AG04450 (cell line): ENCODE results near the gene PTPN3. TPM values are rescaled to one million over a fixed set of nuclear protein-coding genes. Genes with fewer than 3 reads are reported as not detected.

Source experiments
- CTCF ChIA-PET: fragments of 300-600, 350-600 bp; formaldehyde crosslinking; extraction: SDS; loops from one replicate; lab custom pipeline; 2022; ENCODE audit warnings: antibody characterized with exemption, inconsistent platforms; lab: Charles Lee
- POLR2A ChIA-PET: fragments of 350-600 bp; formaldehyde crosslinking; extraction: SDS; loops from one replicate; lab custom pipeline; 2021; ENCODE audit warnings: antibody characterized with exemption, inconsistent platforms; lab: Yijun Ruan, JAX
- DNase-seq: peaks from one replicate; pipeline ENCODE4 v3.0.0-alpha.2; 2011; ENCODE audit warnings: low read depth, low spot score
- H3K27ac ChIP-seq: one replicate; pipeline ENCODE4 v1.5.1; 2012; ENCODE audit warnings: low read depth, low read length, control low read depth
- H3K27me3 ChIP-seq: one replicate; pipeline ENCODE4 v1.6.0; 2012; ENCODE audit warnings: low read length; ENCODE audit not compliant: control insufficient read depth, insufficient read depth
- H3K4me3 ChIP-seq: 2 replicates; pipeline ENCODE4 v1.5.1; 2011; ENCODE audit warnings: mild to moderate bottlenecking, low read depth, low read length, control low read depth
- H3K9me3 ChIP-seq: 2 replicates; pipeline ENCODE4 v1.5.1; 2012; ENCODE audit warnings: low read length; ENCODE audit not compliant: control insufficient read depth, insufficient read depth
- polyA plus RNA-seq: library from polyadenylated mRNA; depleted of rRNA; stranded (reverse); fragments of >200 nt; gene quantifications from 2 replicates; pipeline ENCODE4 v1.2.3, GENCODE V29; 2011
- TF ChIP-seq, protein P1 (sequence below): IDR thresholded peaks from 2 replicates; pipeline ENCODE4 v1.5.1; 2011; ENCODE audit warnings: low read depth, low read length, control low read depth, inconsistent platforms

Gene PTPN3
- polyA plus RNA-seq, 1 experiment = 1.4 TPM

DNA sequence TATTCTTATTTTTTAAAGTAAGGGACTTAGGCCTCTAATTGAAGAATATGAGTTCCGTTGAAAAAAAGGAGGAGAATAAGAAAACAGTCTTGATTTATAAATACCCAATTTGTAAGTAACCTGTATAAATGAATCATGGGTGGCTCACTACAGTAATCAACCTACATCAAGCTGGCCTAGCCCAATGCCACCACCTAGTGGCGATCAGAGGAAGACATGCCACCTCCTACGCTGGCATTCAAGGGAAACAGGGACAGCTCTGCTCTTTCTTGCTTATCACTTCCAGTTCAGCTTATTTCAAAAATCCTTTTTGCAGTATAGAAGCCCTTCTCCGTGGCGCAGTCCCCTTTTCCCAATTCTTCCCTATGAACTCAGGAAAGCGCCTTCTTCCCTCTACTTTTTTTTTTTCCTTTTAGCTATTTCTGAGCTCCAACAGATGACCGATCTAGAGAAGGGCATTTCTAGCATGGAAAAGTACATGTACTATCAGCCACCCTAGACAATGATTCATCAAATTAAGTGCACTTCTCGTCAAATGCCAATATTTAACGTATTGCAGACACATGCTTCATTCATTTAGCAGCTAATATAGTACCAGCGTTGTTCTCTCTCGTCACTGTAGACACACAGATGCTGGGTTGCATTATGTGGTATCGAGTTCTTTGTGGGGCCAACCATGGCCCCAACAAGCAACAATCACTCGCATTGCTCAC lies 28.3 kb downstream of the PTPN3 start:
- H3K4me3 ChIP-seq = no peak overlapping the region
- CTCF ChIA-PET = interaction anchor here (0.6 to 6.1 kb wide), 23 partner anchors 9 to 516 kb away, joined by 3 to 133 read pairs (median 6); no protein-coding TSS in a partner anchor
- TF ChIP-seq, protein P1, sequence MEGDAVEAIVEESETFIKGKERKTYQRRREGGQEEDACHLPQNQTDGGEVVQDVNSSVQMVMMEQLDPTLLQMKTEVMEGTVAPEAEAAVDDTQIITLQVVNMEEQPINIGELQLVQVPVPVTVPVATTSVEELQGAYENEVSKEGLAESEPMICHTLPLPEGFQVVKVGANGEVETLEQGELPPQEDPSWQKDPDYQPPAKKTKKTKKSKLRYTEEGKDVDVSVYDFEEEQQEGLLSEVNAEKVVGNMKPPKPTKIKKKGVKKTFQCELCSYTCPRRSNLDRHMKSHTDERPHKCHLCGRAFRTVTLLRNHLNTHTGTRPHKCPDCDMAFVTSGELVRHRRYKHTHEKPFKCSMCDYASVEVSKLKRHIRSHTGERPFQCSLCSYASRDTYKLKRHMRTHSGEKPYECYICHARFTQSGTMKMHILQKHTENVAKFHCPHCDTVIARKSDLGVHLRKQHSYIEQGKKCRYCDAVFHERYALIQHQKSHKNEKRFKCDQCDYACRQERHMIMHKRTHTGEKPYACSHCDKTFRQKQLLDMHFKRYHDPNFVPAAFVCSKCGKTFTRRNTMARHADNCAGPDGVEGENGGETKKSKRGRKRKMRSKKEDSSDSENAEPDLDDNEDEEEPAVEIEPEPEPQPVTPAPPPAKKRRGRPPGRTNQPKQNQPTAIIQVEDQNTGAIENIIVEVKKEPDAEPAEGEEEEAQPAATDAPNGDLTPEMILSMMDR = peak; percentile 96
- no peak overlapping the region for H3K27ac ChIP-seq
- no peaks in the 10 kb centered on the region for H3K27me3 ChIP-seq
- no peaks in the 10 kb centered on the region for H3K9me3 ChIP-seq
- POLR2A ChIA-PET = no interaction called here
- peak; percentile 47 for DNase-seq

DNA sequence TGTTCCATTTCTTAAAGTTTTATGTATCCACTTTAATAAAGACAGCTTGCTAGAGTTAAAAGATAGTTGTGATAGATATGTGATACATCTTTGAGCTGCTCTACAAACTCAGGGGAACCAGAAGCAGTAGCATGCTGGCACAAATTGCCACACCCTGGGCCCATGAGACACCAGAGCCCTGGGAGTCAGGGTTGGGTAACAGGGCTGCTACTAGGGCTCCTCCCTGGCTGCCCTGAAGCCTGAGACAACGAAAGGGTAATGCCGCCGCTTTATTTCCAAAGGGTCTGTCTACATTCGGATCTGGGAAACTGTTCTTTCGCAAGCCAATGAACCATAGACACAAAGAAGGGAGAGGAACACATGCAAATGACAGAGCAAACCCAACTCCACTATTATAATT lies 29.2 kb downstream of the PTPN3 start:
- Histone ChIP-seq H3K9me3 (no peaks in the 10 kb centered on the region), H3K4me3 (no peak overlapping the region), H3K27ac (no peak overlapping the region), H3K27me3 (no peaks in the 10 kb centered on the region)
- no peak for DNase-seq
- POLR2A ChIA-PET = no interaction called here
- CTCF ChIA-PET = interaction anchor here (1.1 to 6.1 kb wide), 15 partner anchors 8 to 227 kb away, joined by 3 to 133 read pairs (median 9); no protein-coding TSS in a partner anchor
- TF ChIP-seq, protein P1 = no peak

DNA sequence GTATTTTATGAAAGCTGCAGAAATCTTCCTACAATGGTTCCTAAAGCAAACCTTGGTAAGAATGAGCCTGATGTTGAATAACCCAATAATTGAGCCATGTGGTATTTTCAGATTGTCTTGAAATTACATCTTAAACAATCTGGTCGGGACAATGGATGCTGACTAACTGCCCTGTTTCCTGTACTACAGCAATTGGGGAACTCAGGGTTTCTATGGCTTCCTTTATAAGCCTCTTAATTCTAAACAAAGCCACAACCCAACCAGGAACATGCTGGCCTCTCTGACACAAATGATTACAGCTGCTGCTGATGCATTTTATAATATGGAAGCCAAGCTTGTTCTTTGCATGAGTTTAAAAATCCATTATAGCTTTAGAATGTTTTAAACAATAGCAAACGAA lies 30.2 kb downstream of the PTPN3 start:
- CTCF ChIA-PET = interaction anchor here (0.9 to 6.1 kb wide), 3 partner anchors 20 to 56 kb away, joined by 8 to 133 read pairs (median 26); no protein-coding TSS in a partner anchor
- Histone ChIP-seq H3K27ac (no peak overlapping the region), H3K9me3 (no peaks in the 10 kb centered on the region), H3K4me3 (no peak overlapping the region), H3K27me3 (no peaks in the 10 kb centered on the region)
- DNase-seq = no peak
- TF ChIP-seq, protein P1 = no peak
- POLR2A ChIA-PET = no interaction called here

DNA sequence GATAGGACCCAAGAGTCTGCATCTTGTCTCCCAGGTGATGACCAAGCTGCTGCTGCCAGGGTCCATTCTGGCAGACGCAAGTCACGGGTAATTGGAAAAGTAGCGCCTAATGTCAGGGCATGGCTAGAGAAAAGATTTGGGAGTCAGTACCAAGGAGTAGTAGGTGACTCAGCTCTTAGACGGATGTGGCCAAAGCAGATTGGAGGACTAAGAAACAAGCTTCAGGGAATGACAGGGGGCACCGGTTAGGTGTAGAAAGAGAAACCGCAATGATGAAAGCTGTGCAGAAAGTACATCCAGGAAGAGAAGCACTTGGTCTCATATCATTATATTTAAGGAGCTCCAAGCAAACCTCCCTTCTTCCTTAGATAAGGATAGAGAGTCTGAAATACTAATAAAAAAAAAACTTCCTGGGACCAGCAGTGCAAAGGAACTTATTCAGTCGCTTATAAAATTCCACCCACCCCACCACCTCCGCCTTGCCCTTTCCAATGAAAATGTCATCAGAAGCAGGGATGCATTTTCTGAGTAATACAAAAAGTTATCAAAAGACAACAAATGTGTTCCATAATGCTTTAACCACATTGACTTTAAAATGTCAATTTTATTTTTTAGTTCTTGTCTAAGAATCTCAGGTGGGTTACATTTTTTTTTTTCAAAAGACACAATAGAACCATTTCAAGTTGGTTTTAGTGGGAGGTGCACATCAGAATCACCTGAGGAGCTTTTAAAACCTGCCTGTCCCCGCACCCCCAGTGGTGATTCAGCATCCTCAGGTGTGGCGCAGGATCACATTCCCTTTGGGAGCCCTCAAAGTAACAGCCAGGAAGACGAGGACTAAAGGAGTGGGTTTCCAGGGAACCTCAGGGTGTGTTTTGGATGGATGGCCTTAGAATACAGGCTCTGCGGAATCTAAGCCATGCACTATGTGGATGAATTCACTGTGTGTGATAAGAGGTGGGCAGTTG lies 31.2 kb downstream of the PTPN3 start:
- Histone ChIP-seq H3K27ac (no peak overlapping the region), H3K4me3 (no peak overlapping the region), H3K9me3 (no peaks in the 10 kb centered on the region), H3K27me3 (no peaks in the 10 kb centered on the region)
- TF ChIP-seq, protein P1 = no peak
- POLR2A ChIA-PET = no interaction called here
- DNase-seq = no peak
- CTCF ChIA-PET = interaction anchor here (0.8 to 6.1 kb wide), 3 partner anchors 26 to 55 kb away, joined by 3 to 133 read pairs (median 8); no protein-coding TSS in a partner anchor
